HG02884 (cell line): ENCODE results near the gene FRAS1.
"Not testable (repeated sequence)": the region's sequence is repeated elsewhere in the genome, so short reads cannot be mapped to it uniquely, and the experiment has no call there.

Source experiments
- ATAC-seq: cut with Tn5 transposase; IDR thresholded peaks from one replicate; pipeline ENCODE4 v1.9.1; 2021; ENCODE audit warnings: mild to moderate bottlenecking, moderate library complexity; ENCODE audit not compliant: unreplicated experiment

Gene FRAS1

DNA sequence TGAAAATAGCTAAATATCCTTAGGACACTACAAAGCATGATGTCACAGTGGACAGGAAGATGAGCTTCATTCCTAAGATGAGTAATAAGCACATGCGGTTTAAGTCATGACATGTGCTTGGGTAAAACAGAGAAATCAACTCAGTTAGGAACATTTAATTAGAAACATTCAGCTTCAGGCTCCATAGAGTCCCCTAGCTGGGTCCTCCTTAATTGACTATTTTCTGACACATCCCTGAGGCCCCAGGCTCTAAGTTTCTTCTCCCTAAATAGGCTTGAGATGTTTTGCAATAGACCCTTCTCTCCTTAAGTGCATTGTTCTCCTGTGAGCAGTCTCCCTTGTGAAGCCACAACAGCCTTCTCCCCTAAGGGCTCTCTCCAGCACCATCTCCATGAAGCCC, 424.1 kb downstream of the FRAS1 start:
- ATAC-seq, result no peak

DNA sequence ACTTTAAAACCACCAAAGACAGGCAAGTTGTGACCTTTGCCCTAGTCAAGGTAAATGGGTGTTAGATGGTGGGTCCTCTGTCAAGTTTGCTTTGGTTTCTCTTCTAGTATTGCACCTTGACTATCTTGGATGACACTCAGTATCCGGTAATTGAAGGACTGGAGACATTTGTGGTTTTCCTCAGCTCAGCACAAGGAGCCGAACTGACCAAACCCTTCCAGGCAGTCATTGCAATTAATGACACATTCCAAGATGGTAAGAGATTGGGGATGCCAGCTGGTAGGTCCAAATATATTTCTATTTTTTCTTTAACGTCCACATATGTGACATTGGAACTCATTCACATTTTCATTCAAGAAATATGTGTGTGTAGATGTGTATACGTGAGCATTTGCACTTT, 425.2 kb downstream of the FRAS1 start:
- ATAC-seq, result no peak

DNA sequence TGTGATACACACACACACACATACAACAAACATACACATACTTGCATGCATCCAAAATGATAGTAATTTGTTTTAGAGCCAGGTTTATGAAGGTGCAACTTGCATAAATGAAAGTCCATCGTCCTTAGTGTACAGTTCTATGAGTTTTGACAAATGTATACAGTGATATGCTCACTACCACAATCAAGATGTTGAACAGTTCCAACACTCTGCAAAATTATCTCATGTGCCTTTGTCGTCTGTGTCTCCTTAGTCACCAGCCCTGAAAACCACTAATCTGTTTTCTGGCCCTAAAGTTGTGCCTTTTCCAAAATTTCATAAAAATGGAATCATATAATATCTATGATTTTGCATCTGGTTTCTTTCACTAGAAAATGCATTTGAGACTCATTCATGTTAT, 426.7 kb downstream of the FRAS1 start:
- ATAC-seq, result no peak

DNA sequence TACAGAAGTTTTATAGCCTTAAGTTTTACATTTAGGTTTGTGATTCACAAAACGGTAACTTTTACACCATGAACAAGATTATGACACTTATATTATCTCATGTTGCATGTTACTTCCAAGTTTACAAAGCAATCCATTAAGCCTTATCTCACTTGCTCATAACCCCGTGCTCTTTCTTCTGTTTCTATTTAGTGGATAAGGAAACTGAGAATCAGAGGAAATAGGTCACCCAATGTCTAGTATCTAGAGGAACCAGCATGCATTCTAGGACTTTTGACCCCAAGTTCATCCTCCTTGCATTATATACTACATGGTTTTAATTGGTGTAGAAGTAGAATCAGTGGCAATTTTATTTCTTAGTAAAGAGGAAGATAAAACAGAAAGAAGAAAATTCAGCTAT, 427.5 kb downstream of the FRAS1 start:
- ATAC-seq, result no peak

DNA sequence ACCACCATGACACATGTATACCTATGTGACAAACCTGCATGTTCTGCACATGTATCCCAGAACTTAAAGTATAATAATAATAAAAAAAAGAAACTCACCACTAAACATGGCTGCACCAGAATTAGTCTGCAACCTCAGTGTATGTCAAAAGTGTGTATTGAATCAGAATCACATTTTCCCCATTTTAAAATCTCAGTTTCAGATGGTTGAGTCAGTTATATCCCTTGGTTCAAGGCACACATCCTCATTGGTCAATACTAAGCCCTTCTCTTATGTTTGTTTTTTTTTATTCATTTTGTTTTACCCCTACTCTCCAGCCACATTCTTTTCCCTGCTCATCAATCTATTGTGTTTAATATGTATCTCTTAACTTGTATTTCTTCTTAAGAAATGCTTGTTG, 436.6 kb downstream of the FRAS1 start:
- ATAC-seq, result no peak

DNA sequence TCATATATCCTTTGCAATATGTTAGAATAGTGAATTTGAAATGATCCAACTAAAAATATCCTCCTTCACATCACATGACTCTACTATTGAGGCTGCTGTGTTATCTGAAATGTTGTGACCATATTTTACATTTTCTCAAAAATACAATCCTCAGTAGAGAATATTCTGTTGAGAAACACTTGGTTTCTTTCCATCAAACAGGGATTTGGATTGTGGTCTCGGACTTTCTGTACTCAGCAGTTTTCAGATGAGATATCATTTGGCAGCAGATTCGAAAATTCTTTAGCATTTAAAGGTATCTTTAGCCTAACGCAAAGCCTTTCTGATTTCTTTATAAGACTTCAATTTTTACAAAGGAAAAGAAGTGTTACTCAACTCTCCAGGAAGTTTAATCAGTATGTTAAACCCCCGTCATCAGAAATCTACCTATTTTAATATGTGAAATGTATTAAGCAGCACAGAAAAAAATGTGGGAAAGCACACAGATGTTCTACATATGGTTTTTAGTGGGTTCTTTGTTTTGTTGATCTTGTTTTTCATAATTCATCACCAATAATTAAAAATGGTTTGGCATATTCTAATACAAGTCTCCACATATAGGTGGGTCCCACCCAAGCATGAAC, 439.0 kb downstream of the FRAS1 start:
- ATAC-seq, result no peak

DNA sequence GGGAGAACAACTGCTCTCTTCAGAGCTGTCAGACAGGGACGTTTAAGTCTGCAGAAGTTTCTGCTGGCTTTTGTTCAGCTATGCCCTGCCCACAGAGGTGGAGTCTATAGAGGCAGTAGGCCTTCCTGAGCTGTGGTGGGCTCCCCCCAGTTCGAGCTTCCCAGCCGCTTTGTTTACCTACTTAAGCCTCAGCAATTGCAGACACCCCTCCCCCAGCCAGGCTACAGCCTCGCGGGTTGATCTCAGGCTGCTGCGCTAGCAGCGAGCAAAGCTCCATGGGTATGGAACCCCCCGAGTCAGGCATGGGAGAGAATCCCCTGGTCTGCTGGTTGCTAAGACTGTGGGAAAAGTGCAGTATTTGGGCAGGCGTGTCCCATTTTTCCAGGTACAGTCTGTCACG, 449.1 kb downstream of the FRAS1 start:
- ATAC-seq, result not testable (repeated sequence)

DNA sequence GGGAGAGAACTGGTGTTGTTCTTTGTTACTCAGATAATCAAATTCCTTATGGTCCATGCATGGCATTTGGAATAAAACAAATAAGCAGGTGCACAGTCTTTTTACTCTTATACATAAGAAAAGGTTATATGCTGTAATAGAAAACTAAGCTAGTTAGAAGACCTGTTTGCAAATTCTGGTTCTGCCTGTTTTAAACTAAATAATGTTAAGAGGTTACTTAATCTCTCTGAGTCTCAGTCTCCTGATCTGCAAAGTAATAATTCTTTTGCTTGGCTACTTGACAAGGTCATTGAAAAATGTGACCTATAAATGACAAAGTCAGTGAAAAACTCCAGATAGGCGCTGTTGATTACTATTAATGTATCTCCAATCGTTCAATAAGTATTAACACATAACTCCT, 451.9 kb downstream of the FRAS1 start:
- ATAC-seq, result no peak

DNA sequence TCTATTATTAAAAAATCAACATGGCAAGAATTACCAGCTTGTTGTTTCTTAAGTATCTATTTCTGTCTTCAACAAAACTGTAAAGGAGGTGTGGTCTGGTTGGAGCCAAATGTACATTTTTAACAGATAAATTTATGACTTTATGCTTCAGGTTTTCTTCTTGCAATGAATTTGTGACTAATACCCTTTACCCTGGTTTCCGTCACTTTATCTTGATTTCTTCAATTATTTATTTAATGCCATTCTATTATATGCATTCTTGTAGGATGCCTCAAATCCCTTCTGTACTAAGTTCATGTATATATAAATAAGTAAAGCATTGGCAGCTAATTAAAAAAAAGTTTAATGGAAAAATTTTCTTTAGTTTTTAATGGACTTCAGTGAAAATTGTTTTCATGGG, 453.0 kb downstream of the FRAS1 start:
- no peak for ATAC-seq

DNA sequence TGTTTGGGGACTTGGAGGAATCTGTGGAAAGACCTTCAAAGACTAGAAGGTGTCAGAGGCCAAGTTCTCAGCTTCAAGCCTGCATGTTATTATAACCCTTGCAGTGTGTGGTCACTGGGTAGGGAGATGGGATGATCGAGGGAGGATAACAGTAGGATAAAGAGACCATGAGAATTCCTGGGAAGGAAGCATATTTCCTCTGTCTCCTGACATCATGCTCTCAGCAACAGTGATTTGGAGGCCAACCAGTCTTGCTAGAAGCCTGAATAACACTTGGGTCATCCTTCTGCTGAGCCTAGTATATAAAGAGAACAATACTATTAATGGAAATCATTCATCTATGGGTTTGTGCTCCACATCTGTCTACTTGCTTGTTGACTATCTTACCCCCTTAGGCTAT, 453.6 kb downstream of the FRAS1 start:
- no peak for ATAC-seq

DNA sequence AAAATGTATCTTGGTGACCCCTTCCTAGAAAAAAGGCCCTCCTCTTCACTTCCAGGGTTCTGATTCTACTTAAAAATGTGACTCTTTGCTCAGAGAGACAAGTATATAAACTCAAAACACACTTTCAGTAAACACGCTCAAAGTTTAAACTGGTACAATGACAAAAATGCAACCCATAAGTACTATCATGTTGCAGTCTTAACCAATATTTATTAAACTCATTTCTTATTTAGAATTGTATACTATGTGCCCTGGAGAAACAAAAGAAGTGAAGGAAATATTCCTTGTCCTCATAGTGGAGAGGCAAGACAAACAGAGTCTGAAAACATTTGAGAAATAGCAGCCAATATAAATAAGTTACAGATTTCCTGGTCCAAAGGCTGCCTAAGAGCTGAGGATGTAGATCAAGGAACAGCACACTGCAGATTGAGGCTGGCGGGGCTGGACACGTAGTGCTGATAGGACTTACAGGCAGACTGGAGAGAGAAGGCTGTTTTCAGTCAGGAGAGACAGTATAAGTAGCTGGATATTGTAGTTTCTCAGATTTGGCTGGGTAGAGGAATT, 455.3 kb downstream of the FRAS1 start:
- no peak for ATAC-seq

DNA sequence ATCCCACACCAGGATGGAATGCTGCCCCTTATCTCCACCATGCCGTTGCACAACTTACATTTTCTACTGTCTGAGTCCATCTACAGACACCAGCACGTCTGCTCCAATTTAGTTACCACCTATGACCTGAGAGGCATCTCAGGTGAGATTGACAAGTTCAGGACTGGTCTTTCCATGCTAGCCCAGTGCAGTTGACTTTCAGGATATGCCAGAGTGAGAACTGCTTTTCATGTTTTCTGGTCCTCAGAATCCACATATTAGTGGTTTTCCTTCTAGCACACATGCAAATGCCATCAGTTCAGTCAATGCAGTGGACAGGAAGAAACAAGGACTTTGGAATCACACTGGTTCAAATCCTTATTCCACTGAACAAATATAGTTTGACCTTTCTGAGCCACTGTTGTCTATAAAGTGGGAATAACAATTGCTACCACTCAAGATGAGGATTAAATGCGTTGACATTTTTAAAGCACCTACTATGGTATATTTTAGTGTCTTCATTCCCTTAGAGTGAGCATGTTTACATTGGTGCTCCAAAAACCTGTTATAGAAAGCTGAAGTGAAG, 456.4 kb downstream of the FRAS1 start:
- no peak for ATAC-seq

DNA sequence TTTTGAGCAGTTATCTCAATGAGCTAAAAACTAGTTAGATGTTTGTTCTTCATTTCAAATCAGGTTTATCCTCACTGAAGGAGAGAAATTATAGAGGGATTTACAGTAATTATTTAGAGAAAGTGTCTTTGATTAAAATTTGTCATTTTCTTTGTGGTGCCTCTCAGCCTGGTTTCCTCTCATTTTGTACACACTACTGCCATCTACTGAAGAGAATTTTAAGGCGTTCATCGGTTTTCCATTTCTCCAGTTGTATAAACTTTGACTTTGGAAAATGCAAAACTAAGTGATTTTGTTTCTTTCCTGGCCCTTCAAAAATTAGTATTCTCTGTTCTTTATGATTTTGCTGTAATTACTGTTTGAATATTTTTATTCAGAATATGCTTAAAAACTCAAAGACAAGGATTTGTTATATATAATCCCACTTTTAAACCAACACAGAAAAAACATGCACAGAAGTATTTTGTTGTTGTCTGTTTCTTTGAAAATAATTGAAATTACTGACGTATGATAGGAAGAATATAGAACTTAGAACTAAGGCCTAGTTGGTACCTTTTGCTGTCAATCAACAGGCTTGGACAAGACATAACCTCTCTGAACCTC, 460.0 kb downstream of the FRAS1 start:
- ATAC-seq, result no peak

DNA sequence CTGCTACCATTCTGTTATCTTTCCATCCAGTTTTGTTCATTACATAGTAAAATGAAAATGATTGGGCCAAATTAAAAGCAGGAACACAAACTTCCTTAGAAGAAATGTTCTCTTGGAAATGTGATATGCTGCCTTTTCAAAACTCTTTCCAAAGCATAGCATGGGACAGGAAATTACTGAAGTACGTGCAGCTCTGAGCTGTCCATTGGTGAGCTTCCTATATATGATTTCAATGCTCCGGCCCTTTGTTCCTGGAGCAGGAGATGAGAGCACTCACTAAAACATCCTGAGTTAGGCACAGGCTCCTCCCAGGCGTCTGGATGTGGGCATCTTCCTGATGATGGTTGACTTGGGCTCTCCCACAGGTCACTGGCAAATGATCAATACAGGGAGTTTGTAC, 461.4 kb downstream of the FRAS1 start:
- ATAC-seq, result no peak

DNA sequence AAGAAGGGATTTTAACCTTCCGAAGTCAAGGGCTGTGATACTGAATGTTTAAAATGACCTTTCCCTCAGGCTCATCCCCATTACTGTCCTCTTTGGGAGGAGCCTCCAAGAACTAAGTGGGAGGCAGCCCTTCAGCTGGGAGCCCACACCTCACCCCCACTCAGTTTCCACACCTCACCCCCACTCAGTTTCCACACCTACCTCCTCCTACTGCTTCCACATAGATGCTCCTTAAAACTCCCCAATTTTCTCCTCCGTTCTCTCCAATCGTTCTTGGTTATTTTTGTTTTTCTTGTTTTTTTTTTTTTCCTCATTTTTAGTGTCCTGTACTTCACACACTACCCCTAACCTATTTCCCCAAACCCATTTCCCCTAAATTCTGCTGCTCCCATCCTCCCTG, 462.8 kb downstream of the FRAS1 start:
- no peak for ATAC-seq

DNA sequence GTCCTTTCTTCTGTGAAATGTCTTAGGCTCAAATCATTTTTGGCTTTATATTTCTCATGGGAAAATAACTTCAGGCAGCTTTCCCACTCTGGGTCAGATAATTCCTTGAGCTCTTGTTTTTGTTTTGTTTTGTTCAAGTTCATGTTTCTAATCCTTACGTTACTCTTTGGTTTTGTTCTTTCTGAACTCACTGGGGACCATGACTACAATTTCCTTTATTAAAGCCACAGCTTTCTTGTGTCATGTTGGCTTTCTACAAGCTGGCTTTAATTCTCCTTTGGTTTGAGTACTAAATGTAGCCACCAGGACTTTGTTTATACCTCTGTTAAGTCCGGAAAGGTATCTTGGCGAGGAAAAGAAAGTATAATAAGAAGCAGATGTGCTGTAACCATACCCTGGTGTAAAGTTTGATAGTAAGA, 463.7 kb downstream of the FRAS1 start:
- no peak for ATAC-seq

DNA sequence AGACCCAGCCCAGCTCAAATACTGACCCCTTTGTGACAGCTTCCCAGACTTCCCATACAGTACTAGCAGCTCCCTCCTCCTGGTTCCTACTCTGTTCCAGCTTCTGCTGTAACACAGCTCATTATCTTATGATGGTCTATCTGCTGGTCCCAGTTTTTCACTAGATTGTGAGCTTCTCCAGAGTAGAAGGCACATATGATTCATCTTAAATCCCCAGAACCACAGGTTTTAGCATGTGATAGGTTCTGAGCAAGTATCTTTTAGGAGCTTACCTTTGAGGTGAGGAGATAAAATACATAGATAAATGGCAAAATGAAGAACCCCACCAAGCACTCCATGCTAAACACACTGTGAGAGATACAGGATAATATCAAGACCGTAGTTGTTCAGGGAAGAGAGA, 466.9 kb downstream of the FRAS1 start:
- ATAC-seq, result no peak

DNA sequence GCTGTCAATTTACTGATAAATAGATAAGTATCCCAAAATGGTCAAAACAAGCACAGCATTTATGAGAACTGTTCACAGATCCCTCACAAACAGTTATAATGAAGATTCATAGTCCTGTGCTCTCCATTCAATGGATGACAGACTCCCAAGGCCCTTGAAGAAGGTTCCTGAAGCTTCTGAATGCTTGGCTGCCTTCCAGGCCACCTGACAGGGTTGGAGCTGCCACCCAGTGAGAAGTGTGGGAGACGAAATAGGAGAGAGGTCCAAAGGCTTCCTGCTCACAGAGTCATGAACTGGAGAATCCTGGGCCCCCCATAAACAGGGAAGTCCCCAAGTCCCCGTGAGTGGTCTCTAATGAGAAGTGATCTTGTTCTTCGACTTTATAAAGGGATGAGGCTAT, 468.4 kb downstream of the FRAS1 start:
- ATAC-seq, result no peak

DNA sequence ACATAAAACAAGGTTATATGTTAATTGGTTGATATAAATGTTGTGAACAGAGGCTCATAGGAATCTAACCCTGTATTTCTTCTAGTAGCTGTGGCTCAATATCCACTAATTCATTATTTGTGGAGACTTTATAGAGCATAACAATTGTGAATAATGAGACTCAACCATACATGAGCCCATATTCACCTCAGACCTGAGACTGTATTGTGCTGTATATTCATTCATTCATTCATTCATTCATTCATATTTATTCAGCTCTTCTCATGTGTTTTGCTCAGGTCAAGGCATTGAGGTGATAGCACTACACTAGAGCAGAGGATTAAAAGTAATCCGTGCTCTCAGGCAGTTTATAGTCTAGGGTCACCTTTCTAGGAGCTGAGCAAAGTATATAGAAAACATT, 470.0 kb downstream of the FRAS1 start:
- ATAC-seq, result no peak

DNA sequence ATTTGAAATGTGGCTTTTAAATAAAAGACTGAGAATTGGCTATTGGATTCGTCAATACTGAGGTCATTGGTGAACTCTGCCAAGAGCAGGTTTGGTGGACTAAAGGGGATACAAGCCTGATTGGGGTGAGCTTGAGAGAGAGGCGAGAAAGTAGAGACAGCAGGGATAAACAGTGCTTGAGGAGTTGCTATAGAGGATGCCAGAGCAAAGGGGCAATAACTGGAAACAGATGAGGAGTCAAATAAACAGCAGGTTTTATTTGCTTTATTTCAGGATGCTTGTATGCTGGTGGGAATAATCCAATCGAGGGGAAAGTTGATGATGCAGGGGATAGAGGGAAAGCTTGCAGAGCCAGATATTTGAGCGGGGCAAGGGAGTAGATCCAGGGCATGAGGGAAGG, 470.4 kb downstream of the FRAS1 start:
- no peak for ATAC-seq

DNA sequence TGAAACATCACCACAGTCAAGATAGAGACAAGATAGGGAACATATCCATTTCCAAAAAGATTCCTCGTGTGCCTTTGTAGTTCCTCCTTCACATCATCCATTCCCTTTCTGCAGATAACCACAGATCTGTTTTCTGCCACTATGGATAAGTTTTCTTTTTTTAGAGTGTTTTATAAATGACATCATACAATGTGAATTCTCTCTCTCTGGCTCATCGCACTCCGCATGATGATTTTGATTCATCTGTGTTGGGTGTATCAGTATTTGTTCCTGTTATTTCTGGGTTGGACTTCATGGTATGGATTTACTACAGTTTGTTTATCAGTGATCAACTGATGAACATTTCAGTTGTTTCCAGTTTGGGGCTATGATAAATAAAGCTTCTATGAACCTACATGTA, 471.2 kb downstream of the FRAS1 start:
- no peak for ATAC-seq

DNA sequence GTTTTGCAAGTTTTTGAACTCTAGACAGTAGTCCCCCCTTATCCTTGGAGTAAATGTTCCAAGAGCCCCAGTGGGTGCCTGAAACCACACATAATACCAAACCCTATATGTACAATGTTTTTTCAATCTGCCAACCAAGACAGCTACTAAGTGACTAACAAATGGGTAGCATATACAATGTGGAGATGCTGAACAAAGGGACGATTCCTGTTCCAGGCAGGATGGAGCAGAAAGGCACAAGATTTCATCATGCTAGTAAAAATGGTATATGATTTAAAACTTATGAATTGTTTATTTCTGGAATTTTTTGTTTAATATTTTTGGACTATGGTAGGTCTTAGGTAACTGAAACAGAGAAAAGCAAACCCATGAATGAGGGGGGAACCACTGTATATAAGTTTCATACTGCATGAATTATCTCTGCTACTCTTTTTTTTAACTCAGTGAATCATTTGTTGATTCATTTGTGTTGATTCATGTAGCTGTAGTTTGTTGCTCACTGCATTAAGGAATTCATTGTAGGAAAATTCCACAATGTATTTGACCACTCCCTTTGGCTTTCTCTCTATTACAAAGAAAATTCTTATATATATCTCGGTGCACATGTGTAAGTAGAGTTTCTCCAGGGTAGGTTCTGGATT, 472.6 kb downstream of the FRAS1 start:
- no peak for ATAC-seq
